ENCODE measurements around the gene CNTN4.

CNTN4 gene

DNA sequence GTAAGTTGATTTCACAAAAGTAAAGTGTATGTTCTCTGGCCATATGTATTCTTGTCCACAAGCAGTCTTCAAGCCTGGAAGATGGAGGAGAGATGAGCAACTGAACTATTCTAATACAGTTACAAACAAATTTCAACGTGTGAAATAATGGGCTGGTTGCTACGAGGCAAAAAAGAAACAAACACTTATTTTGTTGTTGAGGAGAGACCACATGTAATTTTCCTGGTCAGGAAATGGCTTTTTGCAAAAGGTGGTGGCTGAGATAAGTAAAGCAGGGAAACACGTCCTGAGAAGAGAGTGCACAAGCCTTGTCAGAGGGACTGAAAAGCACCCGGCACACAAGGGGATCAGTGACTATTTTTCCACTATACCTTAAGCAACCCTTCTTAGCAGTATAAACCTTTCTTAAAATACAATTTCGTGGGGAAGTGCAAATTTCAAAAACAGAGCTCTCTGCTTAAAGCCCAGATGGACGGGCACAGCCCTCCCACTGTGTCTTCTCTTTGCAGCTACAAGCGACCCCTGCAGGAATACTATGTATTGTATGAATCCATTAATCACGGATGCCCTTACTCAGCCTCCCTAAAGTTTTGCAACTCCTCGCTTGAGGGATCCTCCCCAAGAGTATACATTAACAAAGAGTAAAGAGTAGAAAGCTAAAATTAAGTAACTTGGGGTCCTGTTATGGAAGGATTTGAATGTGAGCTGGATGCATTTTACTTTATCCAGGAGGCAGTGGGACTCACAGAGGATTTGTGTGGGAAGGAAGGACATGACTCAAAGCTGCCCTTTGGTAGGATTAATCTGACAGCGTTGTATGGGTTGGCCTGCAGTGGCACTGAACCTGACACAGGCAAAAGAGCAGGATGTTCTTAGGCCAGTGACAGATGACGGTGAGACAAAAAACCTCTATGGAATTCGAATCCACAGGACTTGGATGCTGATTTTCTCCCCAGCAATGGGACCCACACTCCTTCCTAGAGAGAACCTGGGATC, 757.8 kb downstream of the CNTN4 start:
- no peak overlapping the region for H3K4me3 ChIP-seq (replicated peaks in 1 of 2; ENCODE audit: low read depth in 2 of 2, low read length in 2 of 2)
- no peak for TF ChIP-seq CTCF (IDR thresholded peaks at IDR 0.05; ENCODE audit: low read depth, low read length)
- no peak for DNase-seq (ENCODE audit: low read depth in 2 of 2)

DNA sequence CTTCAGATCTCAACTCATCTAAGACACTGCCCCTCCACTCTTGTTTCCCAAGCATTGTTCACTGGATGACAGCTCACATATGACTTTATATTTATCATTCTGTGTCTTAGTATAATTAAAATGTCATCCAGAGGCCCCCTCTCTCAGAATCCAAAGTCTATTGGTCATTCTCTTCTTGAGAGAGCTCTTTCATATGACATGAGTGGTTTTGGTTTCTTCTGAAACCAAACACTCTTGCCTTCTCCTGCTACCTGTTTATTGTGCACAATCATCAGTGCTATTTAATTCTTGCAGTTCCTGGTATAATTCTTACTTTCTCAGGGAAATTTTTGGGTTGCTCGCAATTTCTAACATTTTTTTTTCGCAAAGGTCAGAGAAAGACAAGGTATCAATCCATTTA, 762.0 kb downstream of the CNTN4 start:
- no peak overlapping the region for H3K4me3 ChIP-seq (replicated peaks in 1 of 2; ENCODE audit: low read depth in 2 of 2, low read length in 2 of 2)
- no peak for TF ChIP-seq CTCF (IDR thresholded peaks at IDR 0.05; ENCODE audit: low read depth, low read length)
- no peak for DNase-seq (ENCODE audit: low read depth in 2 of 2)

- H3K4me3 ChIP-seq (replicated peaks in 1 of 2; ENCODE audit: low read depth in 2 of 2, low read length in 2 of 2): no peak overlapping the region
- no peak for DNase-seq (ENCODE audit: low read depth in 2 of 2)
- TF ChIP-seq CTCF (IDR thresholded peaks at IDR 0.05; ENCODE audit: low read depth, low read length): no peak
These were observed 762.5 kb downstream of the CNTN4 start for GRCh38 chr3:2861120-2861519.

DNA sequence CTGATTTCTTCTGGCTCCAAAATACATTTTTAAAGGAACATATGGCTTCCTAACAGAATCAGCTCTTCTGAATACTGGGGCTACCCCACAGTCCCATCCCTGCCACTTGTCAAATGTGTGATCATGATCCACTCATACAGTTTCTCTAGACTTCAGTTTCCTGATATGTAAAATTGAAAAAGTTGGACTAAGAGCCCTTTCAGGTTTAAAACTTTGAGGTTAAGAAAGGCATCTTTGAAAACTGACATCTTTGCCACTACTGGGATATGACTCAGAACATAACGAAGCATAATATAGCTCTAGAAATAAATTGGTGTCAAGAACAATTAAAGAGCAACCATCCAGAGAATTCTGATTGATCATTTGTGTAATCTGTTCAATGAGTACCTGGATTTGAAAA, 763.3 kb downstream of the CNTN4 start:
- no peak for DNase-seq (ENCODE audit: low read depth in 2 of 2)
- no peak for TF ChIP-seq CTCF (IDR thresholded peaks at IDR 0.05; ENCODE audit: low read depth, low read length)
- no peak overlapping the region for H3K4me3 ChIP-seq (replicated peaks in 1 of 2; ENCODE audit: low read depth in 2 of 2, low read length in 2 of 2)

- no peak overlapping the region for H3K4me3 ChIP-seq (replicated peaks in 1 of 2; ENCODE audit: low read depth in 2 of 2, low read length in 2 of 2)
- TF ChIP-seq CTCF (IDR thresholded peaks at IDR 0.05; ENCODE audit: low read depth, low read length): no peak
- no peak for DNase-seq (ENCODE audit: low read depth in 2 of 2)
These were observed 763.7 kb downstream of the CNTN4 start for GRCh38 chr3:2862366-2862765.

DNA sequence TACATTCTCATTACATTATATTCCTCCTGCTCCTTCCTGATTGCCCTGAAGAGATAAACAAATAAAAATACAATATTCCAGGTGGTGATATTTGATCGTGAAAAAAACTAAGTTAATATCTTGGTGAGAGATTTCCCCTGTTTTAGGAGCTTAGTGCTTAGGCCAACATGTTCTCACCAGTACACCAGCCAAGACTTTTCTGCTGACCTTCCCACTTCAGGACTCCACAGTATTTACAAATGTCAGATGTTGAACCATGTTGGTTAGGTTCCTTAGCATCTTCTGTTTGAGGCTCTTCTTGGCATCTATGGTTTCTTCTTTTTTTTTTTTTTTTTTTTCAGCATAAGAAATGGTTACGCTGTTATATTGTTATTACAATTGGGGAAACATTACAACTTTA, 764.5 kb downstream of the CNTN4 start:
- no peak for DNase-seq (ENCODE audit: low read depth in 2 of 2)
- no peak for TF ChIP-seq CTCF (IDR thresholded peaks at IDR 0.05; ENCODE audit: low read depth, low read length)
- no peak overlapping the region for H3K4me3 ChIP-seq (replicated peaks in 1 of 2; ENCODE audit: low read depth in 2 of 2, low read length in 2 of 2)

All from cardiac fibroblast (primary cell).